HepG2 (cell line): ENCODE measurements around the gene VEGFB. TPM values are rescaled to one million over a fixed set of nuclear protein-coding genes. Genes with fewer than 3 reads are reported as not detected.

Source experiments
- ATAC-seq: fragments of 200-7000 bp; cut with Tn5 transposase; 3 replicates; pipeline ENCODE4 v1.9.1; 2020; ENCODE audit warnings: mild to moderate bottlenecking, moderate library complexity
- BruUV-seq: library from RNA; stranded (reverse); fragments of 400-500 nt; replicated peaks from 2 replicates; lab custom pipeline; 2021; lab: Mats Ljungman, UMichigan
- CTCF ChIA-PET: fragments of 300-600 bp; formaldehyde crosslinking; extraction: SDS; loops from one replicate; lab custom pipeline; 2021; ENCODE audit warnings: low total read pairs, inconsistent platforms, low intra/inter-chr PET ratio; lab: Yijun Ruan, JAX
- POLR2A ChIA-PET: fragments of 350-600 bp; sonication (Branson Sonifier 250); formaldehyde crosslinking; loops from one replicate; lab custom pipeline; 2020; ENCODE audit warnings: antibody characterized with exemption, inconsistent platforms; lab: Yijun Ruan, JAX
- DNase-seq: peaks from one replicate; pipeline ENCODE4 v3.0.0-alpha.2; 2015; ENCODE audit warnings: low spot score
- FAIRE-seq: peaks from 3 replicates; lab custom pipeline; 2011; peaks lifted over from hg19 to GRCh38; lab: Jason Lieb, UNC
- H2AFZ ChIP-seq: one replicate; pipeline ENCODE4 v1.6.1; 2011; ENCODE audit warnings: low read length, inconsistent platforms
- H3K27ac ChIP-seq: fragments of 300-600 bp; 3 replicates; pipeline ENCODE4 v1.8.0; 2011; ENCODE audit warnings: mixed run types, mild to moderate bottlenecking, mixed read lengths, low read length, inconsistent platforms; ENCODE audit not compliant: insufficient read depth; ENCODE audit errors: extremely low read length
- H3K27me3 ChIP-seq, 2 experiments: fragments of 200-600 bp in 1 of 2; 2 replicates in 1 of 2; 3 replicates in 1 of 2; pipeline versions ENCODE4 v1.6.0 to v1.8.0; 2011; ENCODE audit warnings: low read length in 2 of 2, mild to moderate bottlenecking in 2 of 2, moderate library complexity in 2 of 2, inconsistent platforms in 1 of 2; ENCODE audit not compliant: insufficient read depth in 2 of 2, control insufficient read depth in 1 of 2
- H3K36me3 ChIP-seq, 2 experiments: fragments of 200-600 bp in 1 of 2; replicated peaks in 1 of 2; 2 replicates in 1 of 2; 3 replicates in 1 of 2; pipeline versions ENCODE4 v1.5.1 to v1.8.0; 2011; ENCODE audit warnings: low read length in 2 of 2, inconsistent platforms in 1 of 2; ENCODE audit not compliant: insufficient read depth in 2 of 2, control insufficient read depth in 1 of 2
- H3K4me1 ChIP-seq: 2 replicates; pipeline ENCODE4 v1.5.1; 2012; ENCODE audit warnings: low read length, inconsistent platforms; ENCODE audit not compliant: insufficient read depth
- H3K4me2 ChIP-seq: 2 replicates; pipeline ENCODE4 v1.6.0; 2011; ENCODE audit warnings: low read depth, low read length, inconsistent platforms
- H3K4me3 ChIP-seq, 3 experiments: fragments of 200-600 bp in 1 of 3; sonication (generic), shearing (Covaris generic) in 1 of 3; replicated peaks in 1 of 3; 2 replicates each; pipeline ENCODE4 v1.5.1; 2011 to 2016; ENCODE audit warnings: low read length in 3 of 3, inconsistent platforms in 2 of 3, low read depth in 2 of 3, mild to moderate bottlenecking in 2 of 3, control low read depth in 1 of 3, mixed read lengths in 1 of 3; ENCODE audit not compliant: insufficient read depth in 1 of 3
- H3K79me2 ChIP-seq: one replicate; pipeline ENCODE4 v1.6.1; 2011; ENCODE audit warnings: low read length, inconsistent platforms; ENCODE audit not compliant: insufficient read depth
- H3K9ac ChIP-seq: 2 replicates; pipeline ENCODE4 v1.6.0; 2011; ENCODE audit warnings: mild to moderate bottlenecking, low read depth, low read length, inconsistent platforms; ENCODE audit not compliant: insufficient read depth
- H3K9me3 ChIP-seq: 2 replicates; pipeline ENCODE4 v1.5.1; 2012; ENCODE audit warnings: mild to moderate bottlenecking, low read length
- H4K20me1 ChIP-seq: 2 replicates; pipeline ENCODE4 v1.6.0; 2011; ENCODE audit warnings: inconsistent platforms, mild to moderate bottlenecking, low read length, moderate library complexity; ENCODE audit not compliant: insufficient read depth
- AHR ChIP-seq: IDR thresholded peaks from 2 replicates; pipeline ENCODE4 v1.6.1; 2018; ENCODE audit warnings: missing genetic modification reagents, missing compliant biosample characterization
- AKNA ChIP-seq: sonication (generic); formaldehyde crosslinking; IDR thresholded peaks from 2 replicates; pipeline ENCODE4 v1.4.0; 2020; ENCODE audit warnings: missing genetic modification reagents, borderline replicate concordance
- MTF2 ChIP-seq: sonication (generic); formaldehyde crosslinking; IDR thresholded peaks from 2 replicates; pipeline ENCODE4 v1.5.0; 2020; ENCODE audit warnings: missing genetic modification reagents, borderline replicate concordance
- NR2F2 ChIP-seq: IDR thresholded peaks from 2 replicates; pipeline ENCODE4 v1.6.1; 2012; ENCODE audit warnings: low read depth, inconsistent platforms, borderline replicate concordance
- PRDM15 ChIP-seq: sonication (generic); formaldehyde crosslinking; IDR thresholded peaks from 2 replicates; pipeline ENCODE4 v1.4.0; 2020; ENCODE audit warnings: missing genetic modification reagents
- RBFOX2 ChIP-seq: fragments of 200-400 bp; formaldehyde crosslinking; IDR thresholded peaks from 2 replicates; pipeline ENCODE4 v1.6.1; 2017; ENCODE audit warnings: low read depth, mild to moderate bottlenecking, low read length
- SNRNP70 ChIP-seq: fragments of 200-400 bp; formaldehyde crosslinking; IDR thresholded peaks from 2 replicates; pipeline ENCODE4 v1.6.1; 2017; ENCODE audit warnings: mild to moderate bottlenecking, low read depth, low read length, moderate library complexity
- ZNF160 ChIP-seq: sonication (generic); formaldehyde crosslinking; IDR thresholded peaks from 2 replicates; pipeline ENCODE4 v1.8.0; 2022; ENCODE audit warnings: mild to moderate bottlenecking, inconsistent platforms, missing genetic modification reagents
- WGBS: methylation state at CpG from one replicate; pipeline ENCODE4 v1.1.6; 2017; ENCODE audit warnings: low lambda C conversion rate; 5-methylcytosine and 5-hydroxymethylcytosine counted together
- in situ Hi-C: cut with HindIII; loops from 2 replicates; pipeline ENCODE4 v1.10.0; 2017; ENCODE audit warnings: low pct_unique_long_range_greater_than_20kb; ENCODE audit not compliant: extremely low pct_ligation_motif_present
- intact Hi-C: fragments of 100-400 bp; cut with micrococcal nuclease; formaldehyde crosslinking; loops from one replicate; pipeline ENCODE4 v1.10.0; 2022; ENCODE audit not compliant: unreplicated experiment
- polyA plus RNA-seq, 8 experiments: library from polyadenylated mRNA; depleted of rRNA in 3 of 8; stranded (reverse) in 7 of 8; unstranded in 1 of 8; fragments of >200 nt; fragmentation: Illumina TruSeq in 4 of 8; extraction: Trizol in 4 of 8; gene quantifications; 2 replicates each; pipeline versions ENCODE4 v1.2.1 to v1.2.3, GENCODE V29; 2011 to 2016; ENCODE audit warnings: low read depth in 4 of 8, missing spikeins in 1 of 8, mixed read lengths in 1 of 8; ENCODE audit not compliant: insufficient read depth in 1 of 8
- total RNA-seq, 5 experiments: library from RNA; depleted of rRNA; stranded (reverse); fragments of >200 nt; fragmentation: Illumina TruSeq; extraction: Trizol; gene quantifications; 2 replicates each; pipeline ENCODE4 v1.2.3, GENCODE V29; 2016; ENCODE audit warnings: low read depth in 1 of 5

Gene VEGFB
- total and polyA plus RNA-seq, 2 of the 13 experiments (the other 11 are each of a cell fraction or from before 2014, with no cell fraction given), result 9.0 to 11.3 TPM

- Histone ChIP-seq H4K20me1 (no peaks in the 10 kb centered on the region), H3K4me3 (no peak overlapping the region), H3K4me1 (peaks cover 22% of the 10 kb centered on the region), H2AFZ (no peak overlapping the region)
- FAIRE-seq, result no peak
- intact Hi-C loops (no loop called here), in situ Hi-C loops (no loop called here)
- TF ChIP-seq RBFOX2 (no peak), AKNA (no peak), NR2F2 (no peak), PRDM15 (CRISPR knock-in tag) (no peak), AHR (no peak), SNRNP70 (no peak), MTF2 (CRISPR knock-in tag) (no peak), ZNF160 (CRISPR knock-in tag) (no peak)
- TF ChIP-seq, all 625 proteins: peak for 0
- Histone ChIP-seq H3K27ac (no peak overlapping the region), H3K9me3 (no peaks in the 10 kb centered on the region), H3K79me2 (no peaks in the 10 kb centered on the region), H3K4me2 (no peak overlapping the region), H3K9ac (no peak overlapping the region), H3K36me3 (peaks cover 0 to 3% of the 10 kb centered on the region in 2 experiments; a peak in 2 of 5 replicates), H3K27me3 (peaks cover 0 to 1% of the 10 kb centered on the region in 2 experiments; a peak in 1 of 5 replicates)
- WGBS, result 84% methylated on average over 19 of the region's 24 CpGs
- DNase-seq, result no peak
- BruUV-seq, result no TSS peak
- ChIA-PET CTCF (no interaction called here), POLR2A (interaction anchor here (1.0 to 1.6 kb wide), 2 partner anchors 16 to 94 kb away, joined by 3 read pairs; partner anchors contain the start of genes NUDT22 and TRPT1)
- no peak; the same call in 2 of the 3 replicates for ATAC-seq
These were observed 23.9 kb upstream of the VEGFB start for GRCh38 chr11:64210301-64211020.
